Panc1 (cell line): Measurements from ENCODE around the gene SPRR2D. TPM values are rescaled to one million over a fixed set of nuclear protein-coding genes. Genes with fewer than 3 reads are reported as not detected.

Source experiments
- ATAC-seq: fragments of 200-7000 bp; cut with Tn5 transposase; 2 replicates; pipeline ENCODE4 v1.9.1; 2020; ENCODE audit warnings: mild to moderate bottlenecking, moderate library complexity
- Bru-seq: library from RNA; stranded (reverse); fragments of 400-500 nt; gene quantifications from one replicate; lab custom pipeline; 2021; lab: Mats Ljungman, UMichigan
- BruChase-seq, 2 experiments: library from RNA; stranded (reverse); fragments of 400-500 nt; gene quantifications; one replicate each; lab custom pipeline; 2021; lab: Mats Ljungman, UMichigan
- BruUV-seq: library from RNA; stranded (reverse); fragments of 400-500 nt; replicated peaks from 2 replicates; lab custom pipeline; 2021; lab: Mats Ljungman, UMichigan
- CTCF ChIA-PET: fragments of 300-600 bp; sonication (Branson Sonifier 250); formaldehyde crosslinking; loops from one replicate; lab custom pipeline; 2022; ENCODE audit warnings: antibody characterized with exemption; lab: Charles Lee
- POLR2A ChIA-PET: fragments of 300-600 bp; sonication (Branson Sonifier 250); formaldehyde crosslinking; loops from one replicate; lab custom pipeline; 2022; ENCODE audit warnings: antibody characterized with exemption; lab: Charles Lee
- DNase-seq: peaks from one replicate; pipeline ENCODE4 v3.0.0-alpha.2; 2010; ENCODE audit warnings: low read depth, low spot score
- H3K27ac ChIP-seq: 2 replicates; pipeline ENCODE4 v1.5.1; 2011; ENCODE audit warnings: mild to moderate bottlenecking, low read length, inconsistent platforms
- H3K27me3 ChIP-seq: fragments of 200-500 bp; sonication (Bioruptor generic); 2 replicates; pipeline ENCODE4 v1.6.0; 2014; ENCODE audit warnings: low read length, inconsistent platforms; ENCODE audit not compliant: control insufficient read depth, insufficient read depth
- H3K36me3 ChIP-seq: fragments of 200-500 bp; sonication (Bioruptor generic); 2 replicates; pipeline ENCODE4 v1.5.1; 2014; ENCODE audit warnings: inconsistent platforms, mild to moderate bottlenecking, low read length, moderate library complexity; ENCODE audit not compliant: control insufficient read depth, insufficient read depth
- H3K4me1 ChIP-seq: 2 replicates; pipeline ENCODE4 v1.5.1; 2011; ENCODE audit warnings: inconsistent platforms, mild to moderate bottlenecking, low read length, moderate library complexity; ENCODE audit not compliant: control insufficient read depth, insufficient read depth
- H3K4me3 ChIP-seq, 2 experiments: 2 replicates each; pipeline ENCODE4 v1.5.1; 2011 to 2012; ENCODE audit warnings: low read depth in 2 of 2, low read length in 2 of 2, mild to moderate bottlenecking in 2 of 2, inconsistent platforms in 1 of 2, moderate library complexity in 1 of 2
- H3K9me3 ChIP-seq: fragments of 200-500 bp; sonication (Bioruptor generic); 2 replicates; pipeline ENCODE4 v1.5.1; 2014; ENCODE audit warnings: low read depth, mild to moderate bottlenecking, inconsistent platforms, low read length, moderate library complexity; ENCODE audit not compliant: control insufficient read depth, insufficient read depth
- POLR2AphosphoS5 ChIP-seq: IDR thresholded peaks from 2 replicates; pipeline ENCODE4 v1.6.1; 2012; ENCODE audit warnings: mild to moderate bottlenecking, low read depth, low read length, moderate library complexity
- SIN3A ChIP-seq: IDR thresholded peaks from 2 replicates; pipeline ENCODE4 v1.6.1; 2012; ENCODE audit warnings: low read depth, mild to moderate bottlenecking, low read length, moderate library complexity, borderline replicate concordance; ENCODE audit not compliant: insufficient read depth
- TCF7L2 ChIP-seq: IDR thresholded peaks from 2 replicates; pipeline ENCODE4 v1.6.1; 2011; ENCODE audit warnings: mild to moderate bottlenecking, low read depth, low read length, inconsistent platforms
- in situ Hi-C: cut with HindIII; loops from 2 replicates; pipeline ENCODE4 v1.10.0; 2016; ENCODE audit warnings: low sequenced_read_pairs, low pct_unique_long_range_greater_than_20kb
- intact Hi-C: fragments of 100-400 bp; cut with micrococcal nuclease; formaldehyde crosslinking; loops from one replicate; pipeline ENCODE4 v1.10.0; 2022; ENCODE audit not compliant: unreplicated experiment
- long read RNA-seq: library from polyadenylated mRNA; unstranded; transcript quantifications from one replicate; pipeline ENCODE4 v2.0.0, GENCODE V29; 2021; ENCODE audit not compliant: unreplicated experiment
- polyA plus RNA-seq: library from polyadenylated mRNA; unstranded; fragments of >200 nt; gene quantifications from one replicate; pipeline ENCODE4 v1.2.1, GENCODE V29; 2012; ENCODE audit warnings: missing spikeins; ENCODE audit not compliant: insufficient read length
- total RNA-seq: library from RNA; stranded (reverse); gene quantifications from one replicate; pipeline ENCODE4 v1.2.1, GENCODE V29; 2021; ENCODE audit not compliant: unreplicated experiment
- TF ChIP-seq, protein P1 (sequence below): fragments of 450-650 bp; IDR thresholded peaks from 2 replicates; pipeline ENCODE4 v1.5.1; 2017; ENCODE audit warnings: mild to moderate bottlenecking
- TF ChIP-seq, protein P2 (sequence below), 2 experiments: IDR thresholded peaks; 2 replicates each; pipeline ENCODE4 v1.6.1; 2011 to 2012; ENCODE audit warnings: low read depth in 2 of 2, control low read depth in 1 of 2, low read length in 1 of 2, mild to moderate bottlenecking in 1 of 2, moderate library complexity in 1 of 2; ENCODE audit not compliant: insufficient read depth in 1 of 2

The SPRR2D gene
- total RNA-seq (not detected), Bru-seq, nascent RNA (not detected), BruChase-seq, experiment 1, labeled RNA remaining after a 2-hour chase (not detected), BruChase-seq, experiment 2, labeled RNA remaining after a 6-hour chase (not detected)
- polyA plus RNA-seq: not detected
- long read RNA-seq: 0 reads

DNA sequence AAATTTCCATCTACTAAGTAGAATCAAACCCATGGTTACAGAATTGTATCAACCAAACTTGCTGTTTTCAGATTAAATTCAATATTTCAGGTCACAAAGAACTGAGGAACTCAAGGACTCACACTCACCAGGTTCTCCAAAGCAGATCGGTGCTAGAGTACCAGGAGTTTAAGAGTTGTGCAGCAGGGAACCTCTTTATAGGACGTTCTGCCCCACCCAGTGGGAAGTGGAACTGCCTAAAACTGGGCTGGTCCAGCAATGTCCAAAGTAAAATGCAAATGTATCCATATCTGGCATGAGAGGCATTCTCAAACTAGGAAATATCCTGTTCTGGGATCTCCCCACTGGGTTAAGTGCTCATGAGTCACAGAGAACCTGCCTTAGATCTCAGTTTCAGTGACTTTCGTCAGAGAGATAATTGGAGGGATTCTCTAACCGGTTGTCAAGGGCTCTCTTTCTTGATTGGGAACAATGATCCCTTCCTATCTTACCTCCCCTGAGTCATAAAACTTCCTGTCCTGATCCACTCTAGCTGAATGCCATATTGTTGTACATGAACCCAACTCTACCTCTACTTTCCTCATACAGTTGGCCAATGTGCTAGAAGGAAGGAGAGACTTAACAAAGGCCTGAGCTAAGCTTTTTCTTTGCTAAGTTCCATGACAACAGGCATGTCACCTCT, at the start of gene SPRR2D:
SPRR2D (minus strand) TSS at position 171 of the 682 bp plus-strand sequence. CDS start 774 bp downstream, outside the sequence.
- in situ Hi-C loops (no loop called here), intact Hi-C loops (no loop called here)
- Histone ChIP-seq H3K27ac (no peak within 1 kb of the TSS), H3K36me3 (no peaks in the 10 kb centered on the region), H3K4me1 (no peaks in the 10 kb centered on the region), H3K9me3 (no peaks in the 10 kb centered on the region), H3K27me3 (peaks cover 7% of the 10 kb centered on the region), H3K4me3 (no peak within 1 kb of the TSS)
- ChIA-PET POLR2A (no interaction called here), CTCF (no interaction called here)
- ATAC-seq (no peak), DNase-seq (no peak)
- TF ChIP-seq, protein P1, sequence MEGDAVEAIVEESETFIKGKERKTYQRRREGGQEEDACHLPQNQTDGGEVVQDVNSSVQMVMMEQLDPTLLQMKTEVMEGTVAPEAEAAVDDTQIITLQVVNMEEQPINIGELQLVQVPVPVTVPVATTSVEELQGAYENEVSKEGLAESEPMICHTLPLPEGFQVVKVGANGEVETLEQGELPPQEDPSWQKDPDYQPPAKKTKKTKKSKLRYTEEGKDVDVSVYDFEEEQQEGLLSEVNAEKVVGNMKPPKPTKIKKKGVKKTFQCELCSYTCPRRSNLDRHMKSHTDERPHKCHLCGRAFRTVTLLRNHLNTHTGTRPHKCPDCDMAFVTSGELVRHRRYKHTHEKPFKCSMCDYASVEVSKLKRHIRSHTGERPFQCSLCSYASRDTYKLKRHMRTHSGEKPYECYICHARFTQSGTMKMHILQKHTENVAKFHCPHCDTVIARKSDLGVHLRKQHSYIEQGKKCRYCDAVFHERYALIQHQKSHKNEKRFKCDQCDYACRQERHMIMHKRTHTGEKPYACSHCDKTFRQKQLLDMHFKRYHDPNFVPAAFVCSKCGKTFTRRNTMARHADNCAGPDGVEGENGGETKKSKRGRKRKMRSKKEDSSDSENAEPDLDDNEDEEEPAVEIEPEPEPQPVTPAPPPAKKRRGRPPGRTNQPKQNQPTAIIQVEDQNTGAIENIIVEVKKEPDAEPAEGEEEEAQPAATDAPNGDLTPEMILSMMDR: no peak
- TF ChIP-seq SIN3A: no peak
- TF ChIP-seq, protein P2, sequence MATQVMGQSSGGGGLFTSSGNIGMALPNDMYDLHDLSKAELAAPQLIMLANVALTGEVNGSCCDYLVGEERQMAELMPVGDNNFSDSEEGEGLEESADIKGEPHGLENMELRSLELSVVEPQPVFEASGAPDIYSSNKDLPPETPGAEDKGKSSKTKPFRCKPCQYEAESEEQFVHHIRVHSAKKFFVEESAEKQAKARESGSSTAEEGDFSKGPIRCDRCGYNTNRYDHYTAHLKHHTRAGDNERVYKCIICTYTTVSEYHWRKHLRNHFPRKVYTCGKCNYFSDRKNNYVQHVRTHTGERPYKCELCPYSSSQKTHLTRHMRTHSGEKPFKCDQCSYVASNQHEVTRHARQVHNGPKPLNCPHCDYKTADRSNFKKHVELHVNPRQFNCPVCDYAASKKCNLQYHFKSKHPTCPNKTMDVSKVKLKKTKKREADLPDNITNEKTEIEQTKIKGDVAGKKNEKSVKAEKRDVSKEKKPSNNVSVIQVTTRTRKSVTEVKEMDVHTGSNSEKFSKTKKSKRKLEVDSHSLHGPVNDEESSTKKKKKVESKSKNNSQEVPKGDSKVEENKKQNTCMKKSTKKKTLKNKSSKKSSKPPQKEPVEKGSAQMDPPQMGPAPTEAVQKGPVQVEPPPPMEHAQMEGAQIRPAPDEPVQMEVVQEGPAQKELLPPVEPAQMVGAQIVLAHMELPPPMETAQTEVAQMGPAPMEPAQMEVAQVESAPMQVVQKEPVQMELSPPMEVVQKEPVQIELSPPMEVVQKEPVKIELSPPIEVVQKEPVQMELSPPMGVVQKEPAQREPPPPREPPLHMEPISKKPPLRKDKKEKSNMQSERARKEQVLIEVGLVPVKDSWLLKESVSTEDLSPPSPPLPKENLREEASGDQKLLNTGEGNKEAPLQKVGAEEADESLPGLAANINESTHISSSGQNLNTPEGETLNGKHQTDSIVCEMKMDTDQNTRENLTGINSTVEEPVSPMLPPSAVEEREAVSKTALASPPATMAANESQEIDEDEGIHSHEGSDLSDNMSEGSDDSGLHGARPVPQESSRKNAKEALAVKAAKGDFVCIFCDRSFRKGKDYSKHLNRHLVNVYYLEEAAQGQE (IDR thresholded peaks at IDR 0.05; ENCODE audit: insufficient read depth in 1 of 2, low read depth in 2 of 2, low read length in 1 of 2): no peak
- no peak for TF ChIP-seq POLR2AphosphoS5
- TF ChIP-seq TCF7L2: no peak
- no TSS peak for BruUV-seq

GRCh38 chr1:153087652-153088051, 46.7 kb upstream of the SPRR2D start:
- DNase-seq (no peak), ATAC-seq (no peak)
- ChIA-PET POLR2A (no interaction called here), CTCF (no interaction called here)
- no TSS peak for BruUV-seq
- Histone ChIP-seq H3K4me1 (no peaks in the 10 kb centered on the region), H3K27ac (no peak overlapping the region), H3K36me3 (no peaks in the 10 kb centered on the region), H3K4me3 (no peak overlapping the region), H3K9me3 (no peaks in the 10 kb centered on the region), H3K27me3 (no peaks in the 10 kb centered on the region)
- TF ChIP-seq TCF7L2 (no peak), POLR2AphosphoS5 (no peak), SIN3A (no peak)
- TF ChIP-seq, protein P1: no peak
- TF ChIP-seq, protein P2 (IDR thresholded peaks at IDR 0.05; ENCODE audit: insufficient read depth in 1 of 2, low read depth in 2 of 2, low read length in 1 of 2): no peak
- intact Hi-C loops (no loop called here), in situ Hi-C loops (no loop called here)
